Measurements from ENCODE around the gene TMEM178B. TPM values are rescaled to one million over a fixed set of nuclear protein-coding genes. Genes with fewer than 3 reads are reported as not detected.

TMEM178B gene
- total and polyA plus RNA-seq, 2 of the 13 experiments (the other 11 are each of a cell fraction or from before 2014, with no cell fraction given), result 0.01 to 0.02 TPM

DNA sequence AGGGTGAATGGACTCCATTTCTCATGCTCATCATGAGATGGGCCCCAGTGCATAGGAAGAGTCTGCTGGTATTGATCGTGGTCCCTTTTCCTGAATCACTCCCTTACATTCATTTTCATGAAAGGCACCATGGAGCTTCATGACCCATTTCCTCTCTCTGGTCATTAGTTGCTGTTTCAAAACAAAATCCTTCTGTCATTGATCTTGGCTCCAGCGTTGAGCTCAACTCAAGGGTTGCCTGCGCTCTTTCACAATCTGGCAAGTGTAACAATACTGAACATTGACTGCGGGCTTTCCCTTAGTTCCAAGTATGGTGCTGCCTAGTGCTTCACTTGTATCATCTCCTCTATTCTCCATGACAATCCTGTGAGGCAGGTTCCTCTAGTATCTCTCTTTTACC, 197.6 kb downstream of the TMEM178B start (continued):
- TF ChIP-seq, protein P1, sequence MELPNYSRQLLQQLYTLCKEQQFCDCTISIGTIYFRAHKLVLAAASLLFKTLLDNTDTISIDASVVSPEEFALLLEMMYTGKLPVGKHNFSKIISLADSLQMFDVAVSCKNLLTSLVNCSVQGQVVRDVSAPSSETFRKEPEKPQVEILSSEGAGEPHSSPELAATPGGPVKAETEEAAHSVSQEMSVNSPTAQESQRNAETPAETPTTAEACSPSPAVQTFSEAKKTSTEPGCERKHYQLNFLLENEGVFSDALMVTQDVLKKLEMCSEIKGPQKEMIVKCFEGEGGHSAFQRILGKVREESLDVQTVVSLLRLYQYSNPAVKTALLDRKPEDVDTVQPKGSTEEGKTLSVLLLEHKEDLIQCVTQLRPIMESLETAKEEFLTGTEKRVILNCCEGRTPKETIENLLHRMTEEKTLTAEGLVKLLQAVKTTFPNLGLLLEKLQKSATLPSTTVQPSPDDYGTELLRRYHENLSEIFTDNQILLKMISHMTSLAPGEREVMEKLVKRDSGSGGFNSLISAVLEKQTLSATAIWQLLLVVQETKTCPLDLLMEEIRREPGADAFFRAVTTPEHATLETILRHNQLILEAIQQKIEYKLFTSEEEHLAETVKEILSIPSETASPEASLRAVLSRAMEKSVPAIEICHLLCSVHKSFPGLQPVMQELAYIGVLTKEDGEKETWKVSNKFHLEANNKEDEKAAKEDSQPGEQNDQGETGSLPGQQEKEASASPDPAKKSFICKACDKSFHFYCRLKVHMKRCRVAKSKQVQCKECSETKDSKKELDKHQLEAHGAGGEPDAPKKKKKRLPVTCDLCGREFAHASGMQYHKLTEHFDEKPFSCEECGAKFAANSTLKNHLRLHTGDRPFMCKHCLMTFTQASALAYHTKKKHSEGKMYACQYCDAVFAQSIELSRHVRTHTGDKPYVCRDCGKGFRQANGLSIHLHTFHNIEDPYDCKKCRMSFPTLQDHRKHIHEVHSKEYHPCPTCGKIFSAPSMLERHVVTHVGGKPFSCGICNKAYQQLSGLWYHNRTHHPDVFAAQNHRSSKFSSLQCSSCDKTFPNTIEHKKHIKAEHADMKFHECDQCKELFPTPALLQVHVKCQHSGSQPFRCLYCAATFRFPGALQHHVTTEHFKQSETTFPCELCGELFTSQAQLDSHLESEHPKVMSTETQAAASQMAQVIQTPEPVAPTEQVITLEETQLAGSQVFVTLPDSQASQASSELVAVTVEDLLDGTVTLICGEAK (IDR thresholded peaks at IDR 0.05), result no peak
- TF ChIP-seq, protein P1 (CRISPR knock-in tag; IDR thresholded peaks at IDR 0.05), result no peak
- TF ChIP-seq AGO1 (IDR thresholded peaks at IDR 0.05; ENCODE audit: low read depth, low read length, poor library complexity, severe bottlenecking) (no peak), REXO4 (CRISPR knock-in tag; IDR thresholded peaks at IDR 0.05; ENCODE audit: borderline replicate concordance) (no peak), MZF1 (CRISPR knock-in tag; IDR thresholded peaks at IDR 0.05; ENCODE audit: borderline replicate concordance) (no peak)

All from HepG2 (cell line).